B cell (primary cell): Measurements from ENCODE around the gene ALG5.

Experiments
- CTCF ChIP-seq: fragments of 200-600 bp; IDR thresholded peaks from one replicate; pipeline ENCODE4 v1.8.0; 2022; ENCODE audit warnings: antibody characterized with exemption, mild to moderate bottlenecking
- EZH2 ChIP-seq: IDR thresholded peaks from 2 replicates; pipeline ENCODE4 v1.6.1; 2012; ENCODE audit warnings: borderline replicate concordance, low read depth, mild to moderate bottlenecking, moderate library complexity, low read length; ENCODE audit not compliant: insufficient read depth, poor library complexity, severe bottlenecking

DNA sequence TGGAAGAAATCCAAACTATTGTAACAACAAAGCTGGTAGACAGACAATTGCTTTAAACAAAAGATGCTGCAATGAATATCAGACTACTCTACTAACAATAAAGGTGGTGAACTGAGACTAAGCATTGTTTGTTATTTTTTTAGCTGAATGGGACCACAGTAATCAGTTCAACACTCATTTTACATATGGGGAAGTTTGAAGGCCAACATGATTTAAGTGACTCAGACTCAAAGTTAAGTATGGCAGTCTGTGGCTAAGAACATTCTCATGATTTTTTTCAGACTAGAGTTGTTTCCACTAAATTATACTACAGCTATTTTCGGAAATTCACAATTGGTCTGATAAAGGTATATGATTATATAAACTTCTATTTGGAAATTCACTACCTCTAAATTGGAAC, 11.9 kb upstream of the ALG5 start:
- no peak for TF ChIP-seq CTCF
- TF ChIP-seq EZH2, result no peak
